HG03442 (cell line): Measurements from ENCODE around the gene CPNE1.

Experiments used
- ATAC-seq: cut with Tn5 transposase; IDR thresholded peaks from one replicate; pipeline ENCODE4 v1.9.1; 2021; ENCODE audit warnings: mild to moderate bottlenecking, moderate library complexity; ENCODE audit not compliant: unreplicated experiment

Gene CPNE1

GRCh38 chr20:35600993-35601973 is 63.4 kb downstream of the CPNE1 start:
- peak; percentile 42 for ATAC-seq

DNA sequence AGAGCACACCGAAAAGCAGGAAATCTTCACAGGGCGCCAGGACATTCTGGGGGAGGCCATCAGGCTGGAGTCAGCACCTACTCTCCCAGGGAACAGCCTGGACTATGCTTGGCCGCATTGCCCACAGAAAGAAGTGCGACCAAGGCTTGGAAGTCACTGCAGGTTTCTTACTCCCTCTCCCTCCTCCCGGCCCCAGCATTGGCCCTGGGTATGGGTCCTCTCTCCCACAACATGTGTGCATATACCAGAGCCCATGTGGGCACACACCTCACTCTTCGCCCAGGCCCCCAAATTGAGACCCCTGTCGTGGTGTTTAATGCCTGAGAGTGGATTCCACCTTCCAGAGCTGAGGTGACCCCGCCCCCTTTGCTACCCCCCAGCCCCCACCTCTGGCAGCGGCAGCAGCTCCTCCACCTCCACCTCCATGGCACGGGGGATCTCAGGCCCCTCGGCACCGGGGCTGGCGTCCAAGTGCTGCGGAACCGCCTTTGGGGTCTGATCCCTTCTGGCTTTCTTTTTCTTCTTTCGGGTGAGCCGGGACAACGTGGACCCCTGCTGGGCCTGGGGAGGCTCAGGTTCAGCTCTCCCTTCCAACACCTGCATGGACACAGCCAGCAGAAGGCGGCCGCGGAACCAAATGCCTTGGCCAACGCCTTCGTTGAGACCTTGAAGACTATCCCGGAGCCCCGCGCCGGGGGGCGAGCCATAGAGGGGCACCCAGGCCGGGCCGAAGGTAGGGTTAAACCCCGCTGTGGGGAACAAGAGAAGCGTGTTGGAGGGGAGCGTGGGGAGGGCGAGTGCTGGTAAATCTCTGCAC is 64.3 kb downstream of the CPNE1 start:
- no peak for ATAC-seq

GRCh38 chr20:35599776-35600120 is 65.0 kb downstream of the CPNE1 start:
- no peak for ATAC-seq

GRCh38 chr20:35598899-35599775 is 65.6 kb downstream of the CPNE1 start:
- ATAC-seq = no peak

DNA sequence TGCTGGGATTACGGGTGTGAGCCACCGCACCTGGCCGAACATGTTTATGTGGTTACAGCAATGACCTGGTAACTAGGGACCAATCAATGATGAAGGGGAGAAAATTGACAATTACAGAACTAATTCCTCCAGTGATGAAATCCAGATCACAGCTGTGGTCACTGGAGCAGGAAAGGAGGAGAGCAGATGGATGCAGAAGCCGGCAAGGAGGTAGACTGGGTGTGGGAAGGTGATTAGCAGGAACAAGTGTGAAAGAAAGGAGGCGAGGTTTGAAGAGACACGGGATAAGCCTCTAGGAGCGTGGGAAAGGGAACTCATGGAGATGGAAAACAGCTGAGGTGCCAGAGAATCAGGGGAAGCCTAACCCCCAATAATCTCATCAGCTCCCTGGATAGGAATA is 66.2 kb downstream of the CPNE1 start:
- ATAC-seq = no peak

DNA sequence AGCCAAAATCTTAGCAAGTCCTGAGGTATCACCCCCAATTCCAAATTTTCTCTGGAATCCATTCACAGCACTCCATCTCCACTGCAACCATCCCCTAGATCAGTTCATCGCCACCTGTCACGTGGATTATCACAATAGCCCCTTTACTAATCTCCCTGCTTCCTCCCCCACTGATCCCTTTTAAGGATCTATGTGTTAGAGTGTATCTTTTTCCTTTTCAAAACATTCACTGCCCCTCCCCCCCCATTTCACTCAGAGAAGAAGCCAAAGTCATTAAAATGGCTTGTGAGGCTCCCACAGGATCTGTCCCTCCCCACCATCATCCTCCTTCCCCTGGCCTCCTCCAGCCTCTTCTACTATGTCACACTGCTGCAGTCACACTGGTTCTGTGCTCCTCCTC is 67.5 kb downstream of the CPNE1 start:
- no peak for ATAC-seq

GRCh38 chr20:35595901-35596300 is 68.8 kb downstream of the CPNE1 start:
- ATAC-seq = no peak

- ATAC-seq = no peak
Observed at GRCh38 chr20:35595456-35595855, 69.2 kb downstream of the CPNE1 start.

DNA sequence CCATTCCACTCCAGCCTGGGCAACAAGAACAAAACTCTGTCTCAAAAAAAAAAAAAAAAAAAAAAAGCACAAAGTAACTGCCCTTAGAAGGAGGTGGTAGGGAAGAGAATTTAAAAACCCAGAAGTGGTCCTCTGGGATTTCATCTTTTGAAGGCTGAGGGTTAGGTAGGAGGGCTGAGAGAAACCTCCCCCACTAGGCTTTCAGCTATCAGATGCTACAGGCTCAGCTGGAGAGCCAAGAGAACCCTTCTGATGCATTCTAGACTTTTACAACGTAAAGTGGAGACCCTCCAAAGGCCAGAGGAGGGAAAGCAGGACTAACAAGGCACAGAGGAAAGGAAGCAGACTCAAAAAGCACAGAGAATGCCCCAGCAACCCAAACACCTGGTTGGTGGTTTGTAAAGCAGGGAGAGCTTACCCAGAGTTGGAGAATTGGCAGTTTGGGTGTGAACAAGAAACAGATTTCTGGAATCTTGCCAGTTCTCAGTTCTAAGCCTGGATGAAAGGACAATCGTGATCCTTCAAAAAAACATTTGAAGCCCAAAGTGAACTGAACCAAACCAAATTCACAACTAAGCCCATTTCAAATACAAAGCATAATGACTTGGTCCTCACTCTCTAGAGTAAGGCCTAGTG is 72.2 kb downstream of the CPNE1 start:
- no peak for ATAC-seq

GRCh38 chr20:35588397-35588796 is 76.3 kb downstream of the CPNE1 start:
- no peak for ATAC-seq

GRCh38 chr20:35587436-35587835 is 77.3 kb downstream of the CPNE1 start:
- no peak for ATAC-seq

- ATAC-seq = no peak
Observed at GRCh38 chr20:35586751-35587425, 77.8 kb downstream of the CPNE1 start.

- no peak for ATAC-seq
Observed at GRCh38 chr20:35583636-35584560, 80.8 kb downstream of the CPNE1 start.

DNA sequence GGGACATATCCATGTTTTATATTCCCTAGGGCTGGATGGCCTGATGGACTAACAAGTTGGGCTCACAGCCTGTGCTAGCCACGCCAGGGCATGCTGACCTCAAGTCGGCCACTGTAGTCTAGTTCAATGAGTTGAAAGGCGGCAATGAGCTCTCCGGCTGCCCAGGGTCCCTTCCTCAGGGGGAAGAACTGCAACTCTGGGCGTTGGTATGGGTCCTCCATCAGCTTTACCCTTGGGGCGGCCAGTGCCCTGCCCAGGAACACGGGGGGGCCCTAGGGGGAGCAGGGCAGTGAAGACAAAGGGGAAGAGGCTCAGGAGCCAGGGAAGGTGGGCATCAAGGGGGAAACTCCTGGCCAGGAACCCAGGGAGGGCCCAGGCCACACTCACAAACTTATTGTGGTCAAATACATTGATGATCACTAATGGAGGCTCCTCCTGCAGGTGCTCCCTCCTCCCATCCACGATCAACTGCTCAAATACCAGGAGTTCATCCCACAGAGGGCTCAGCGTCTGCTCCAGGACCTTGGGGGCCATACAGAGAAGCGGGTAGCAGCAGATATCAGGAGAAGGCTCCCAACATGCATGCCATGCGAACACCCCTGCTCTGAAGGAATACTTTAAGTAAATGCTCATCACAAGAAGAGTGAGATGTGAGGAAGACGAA is 81.8 kb downstream of the CPNE1 start:
- ATAC-seq = no peak

- no peak for ATAC-seq
Observed at GRCh38 chr20:35582131-35582530, 82.6 kb downstream of the CPNE1 start.

GRCh38 chr20:35579196-35579595 is 85.5 kb downstream of the CPNE1 start:
- ATAC-seq = no peak

DNA sequence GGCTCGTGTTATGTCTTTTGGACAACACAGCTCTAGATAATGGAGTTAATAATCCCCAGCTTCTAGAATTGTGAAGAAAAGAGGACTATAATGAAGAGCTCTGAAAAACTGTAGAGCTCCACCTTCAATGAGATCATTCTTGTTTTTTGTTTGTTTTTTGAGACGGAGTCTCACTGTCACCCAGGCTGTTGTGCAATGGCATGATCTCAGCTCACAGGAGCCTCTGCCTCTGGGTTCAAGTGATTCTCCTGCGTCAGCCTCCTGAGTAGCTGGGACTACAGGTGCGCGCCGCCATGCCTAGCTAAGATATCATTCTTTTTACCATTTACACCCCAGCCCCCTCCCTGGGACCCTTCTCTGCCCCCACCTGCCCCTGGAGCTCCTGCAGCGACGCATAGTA is 86.2 kb downstream of the CPNE1 start:
- no peak for ATAC-seq

GRCh38 chr20:35576816-35577215 is 87.9 kb downstream of the CPNE1 start:
- no peak for ATAC-seq
